Esophagus muscularis mucosa (tissue), 4 donors: Measurements from ENCODE around the gene TIE1. TPM values are rescaled to one million over a fixed set of nuclear protein-coding genes. Genes with fewer than 3 reads are reported as not detected.
A peak's percentile ranks its signal among the peaks of the same experiment; 100 is the strongest.

ENCODE experiments used
- DNase-seq: peaks from one replicate; pipeline ENCODE4 v3.0.0-alpha.2; 2017; ENCODE audit errors: extremely low spot score
- H3K27ac ChIP-seq, 4 donors: fragments of 200-600 bp; sonication (generic); replicated peaks in 1 of 4; 1 replicate in 3 of 4; 2 replicates in 1 of 4; pipeline ENCODE4 v1.5.1; 2016 to 2019; ENCODE audit warnings: mild to moderate bottlenecking in 1 of 4
- H3K27me3 ChIP-seq, 4 donors: fragments of 200-600 bp; sonication (generic); one replicate each; pipeline versions ENCODE4 v1.5.1 to v1.6.0; 2016 to 2019
- H3K36me3 ChIP-seq, 4 donors: fragments of 200-600 bp; sonication (generic); one replicate each; pipeline ENCODE4 v1.5.1; 2016 to 2019
- H3K4me1 ChIP-seq, 4 donors: fragments of 200-600 bp; sonication (generic); one replicate each; pipeline ENCODE4 v1.5.1; 2016 to 2019
- H3K4me3 ChIP-seq, 4 donors: fragments of 200-600 bp; sonication (generic); 1 replicate in 2 of 4; 2 replicates in 2 of 4; pipeline ENCODE4 v1.5.1; 2016 to 2019; ENCODE audit warnings: mild to moderate bottlenecking in 4 of 4, moderate library complexity in 1 of 4
- H3K9me3 ChIP-seq, 4 donors: fragments of 200-600 bp; sonication (generic); 1 replicate in 3 of 4; 2 replicates in 1 of 4; pipeline ENCODE4 v1.5.1; 2016 to 2019
- EP300 ChIP-seq: sonication (generic); formaldehyde crosslinking; IDR thresholded peaks from one replicate; pipeline ENCODE4 v1.6.1; 2017; ENCODE audit warnings: antibody characterized with exemption
- POLR2A ChIP-seq: fragments of 450-650 bp; IDR thresholded peaks from one replicate; pipeline ENCODE4 v1.6.1; 2017; ENCODE audit warnings: antibody characterized with exemption, moderate library complexity, mild to moderate bottlenecking, low read depth
- POLR2AphosphoS5 ChIP-seq, 2 donors: sonication (generic); formaldehyde crosslinking; IDR thresholded peaks; one replicate each; pipeline ENCODE4 v1.6.1; 2017; ENCODE audit warnings: antibody characterized with exemption in 2 of 2
- WGBS: methylation state at CpG from one replicate; pipeline ENCODE4 v1.1.5; 2018; 5-methylcytosine and 5-hydroxymethylcytosine counted together
- intact Hi-C: fragments of 100-400 bp; cut with DNase I; formaldehyde crosslinking; loops from one replicate; pipeline ENCODE4 v1.15.1; 2023
- total RNA-seq, 4 donors: library from RNA; depleted of rRNA; stranded (reverse); fragments of >200 nt; gene quantifications; one replicate each; pipeline versions ENCODE4 v1.1.0 to v1.2.1, GENCODE V29; 2016
- TF ChIP-seq, protein P1 (sequence below), 3 experiments: fragments of 200-600 bp in 2 of 3; fragments of 450-650 bp in 1 of 3; sonication (generic) in 2 of 3; IDR thresholded peaks; one replicate each; pipeline ENCODE4 v1.5.1; 2017 to 2019; ENCODE audit warnings: antibody characterized with exemption in 3 of 3, mild to moderate bottlenecking in 2 of 3, moderate library complexity in 1 of 3

Gene TIE1
- total RNA-seq, 4 donors from 2014 or later: 16.2 to 51.1 (median 32.6) TPM

DNA sequence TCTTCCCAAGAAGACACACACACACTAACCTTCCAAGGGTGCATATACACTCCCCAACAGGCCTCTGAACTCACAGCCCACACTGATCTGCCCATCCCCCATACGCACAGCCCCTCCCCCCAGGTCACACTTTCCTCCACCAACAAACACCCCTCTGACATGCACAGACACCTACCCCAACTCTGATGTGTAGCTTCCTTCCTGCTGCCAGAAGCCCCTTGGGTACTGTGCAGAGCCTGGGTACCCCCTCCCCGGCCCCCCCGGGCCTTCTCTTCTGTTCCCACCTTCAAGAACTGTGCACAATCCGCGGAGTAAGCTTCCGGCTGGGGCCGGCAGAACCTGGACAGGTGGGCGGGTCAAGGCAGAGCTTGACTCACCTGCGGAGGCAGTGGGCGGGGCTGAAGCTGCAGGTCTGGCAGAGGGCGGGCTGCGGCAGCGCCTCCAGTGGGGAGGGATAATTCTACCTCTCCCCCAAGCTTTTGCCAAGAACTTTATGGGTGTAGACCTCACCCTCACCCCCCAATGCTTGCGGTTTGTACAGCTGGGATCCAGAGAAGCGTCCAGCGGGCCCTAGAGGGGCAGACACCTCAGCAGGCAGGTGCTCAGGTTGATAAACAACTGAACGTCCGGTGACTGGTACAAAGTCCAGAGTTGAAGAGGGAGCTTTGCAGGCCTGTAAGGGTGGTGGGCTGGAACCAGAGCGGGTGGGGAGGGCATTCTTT is 15.4 kb upstream of the TIE1 start, which contains the start of gene C1orf210:
C1orf210 (minus strand) TSS at position 313 of the 722 bp plus-strand sequence. CDS start 2,311 bp downstream, outside the sequence.
- TF ChIP-seq POLR2AphosphoS5 (IDR thresholded peaks at IDR 0.05) (no peak), POLR2A (no peak), EP300 (no peak)
- TF ChIP-seq, protein P1, sequence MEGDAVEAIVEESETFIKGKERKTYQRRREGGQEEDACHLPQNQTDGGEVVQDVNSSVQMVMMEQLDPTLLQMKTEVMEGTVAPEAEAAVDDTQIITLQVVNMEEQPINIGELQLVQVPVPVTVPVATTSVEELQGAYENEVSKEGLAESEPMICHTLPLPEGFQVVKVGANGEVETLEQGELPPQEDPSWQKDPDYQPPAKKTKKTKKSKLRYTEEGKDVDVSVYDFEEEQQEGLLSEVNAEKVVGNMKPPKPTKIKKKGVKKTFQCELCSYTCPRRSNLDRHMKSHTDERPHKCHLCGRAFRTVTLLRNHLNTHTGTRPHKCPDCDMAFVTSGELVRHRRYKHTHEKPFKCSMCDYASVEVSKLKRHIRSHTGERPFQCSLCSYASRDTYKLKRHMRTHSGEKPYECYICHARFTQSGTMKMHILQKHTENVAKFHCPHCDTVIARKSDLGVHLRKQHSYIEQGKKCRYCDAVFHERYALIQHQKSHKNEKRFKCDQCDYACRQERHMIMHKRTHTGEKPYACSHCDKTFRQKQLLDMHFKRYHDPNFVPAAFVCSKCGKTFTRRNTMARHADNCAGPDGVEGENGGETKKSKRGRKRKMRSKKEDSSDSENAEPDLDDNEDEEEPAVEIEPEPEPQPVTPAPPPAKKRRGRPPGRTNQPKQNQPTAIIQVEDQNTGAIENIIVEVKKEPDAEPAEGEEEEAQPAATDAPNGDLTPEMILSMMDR (IDR thresholded peaks at IDR 0.05): no peak
- 54% methylated on average over 16 of the region's 19 CpGs for WGBS
- H3K27ac ChIP-seq: no peak within 1 kb of the TSS

DNA sequence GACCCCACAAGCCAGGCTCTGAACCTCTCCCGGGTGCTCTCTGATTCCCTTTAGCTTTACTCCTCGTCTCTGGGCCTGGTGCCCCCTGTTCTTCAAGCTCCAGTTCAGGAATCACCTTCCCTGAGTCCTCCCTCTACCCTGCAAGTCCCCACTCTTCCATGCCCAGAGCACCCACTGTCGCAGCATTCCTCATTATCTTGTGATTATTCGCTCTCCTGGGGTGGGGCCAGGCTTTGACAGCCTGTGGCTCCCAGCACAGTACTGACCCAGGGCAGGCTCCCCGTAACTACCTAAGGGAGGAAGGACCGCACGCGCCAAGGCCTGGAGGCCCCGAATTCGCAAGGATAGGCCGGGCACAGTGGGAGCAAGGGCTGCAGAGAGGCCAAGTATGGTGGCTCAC is 14.7 kb upstream of the TIE1 start:
- no peaks in the 10 kb centered on the region for H3K36me3 ChIP-seq
- no peaks in the 10 kb centered on the region for H3K4me1 ChIP-seq
- no peak for DNase-seq
- no peak overlapping the region for H3K4me3 ChIP-seq
- no peaks in the 10 kb centered on the region for H3K9me3 ChIP-seq
- intact Hi-C loops: no loop called here
- H3K27ac ChIP-seq: no peak overlapping the region
- 89% methylated on average over 10 of the region's 11 CpGs for WGBS
- no peak for TF ChIP-seq POLR2AphosphoS5 (IDR thresholded peaks at IDR 0.05)
- TF ChIP-seq EP300: no peak
- TF ChIP-seq POLR2A: no peak
- TF ChIP-seq, protein P1 (IDR thresholded peaks at IDR 0.05): no peak
- peaks cover 0 to 10% (median 0%) of the 10 kb centered on the region in 4 donors for H3K27me3 ChIP-seq

More for the DNA sequence above, 15.4 kb upstream of the TIE1 start, which contains the start of gene C1orf210:
- Histone ChIP-seq H3K36me3 (no peaks in the 10 kb centered on the region), H3K4me1 (no peaks in the 10 kb centered on the region), H3K4me3 (peak within 1 kb of the TSS in 1 of 4 donors; percentile 16), H3K27me3 (peaks cover 0 to 10% (median 0%) of the 10 kb centered on the region in 4 donors), H3K9me3 (no peaks in the 10 kb centered on the region)
- intact Hi-C loops: no loop called here
- no peak for DNase-seq

DNA sequence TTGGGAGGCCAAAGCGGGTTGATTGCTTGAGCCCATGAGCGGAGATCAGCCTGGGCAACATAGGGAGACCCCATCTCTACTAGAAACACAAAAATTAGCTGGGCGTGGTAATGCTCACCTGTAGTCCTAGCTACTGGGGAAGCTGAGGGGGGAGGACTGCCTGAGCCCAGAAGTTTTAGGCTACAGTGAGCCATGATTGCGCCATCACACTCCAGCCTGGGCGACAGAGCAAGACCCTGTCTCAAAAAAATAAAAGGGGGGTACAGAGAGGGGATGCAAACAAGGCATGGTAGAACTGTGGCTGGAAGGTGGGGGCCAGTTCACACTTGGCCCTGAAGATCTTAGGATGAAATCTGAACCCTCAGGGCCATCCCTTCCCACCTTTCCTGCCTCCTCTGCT is 14.2 kb upstream of the TIE1 start:
- Histone ChIP-seq H3K27me3 (peaks cover 0 to 10% (median 0%) of the 10 kb centered on the region in 4 donors), H3K4me3 (no peak overlapping the region), H3K27ac (no peak overlapping the region), H3K36me3 (no peaks in the 10 kb centered on the region), H3K4me1 (no peaks in the 10 kb centered on the region), H3K9me3 (no peaks in the 10 kb centered on the region)
- DNase-seq: no peak
- intact Hi-C loops: no loop called here
- TF ChIP-seq EP300: no peak
- WGBS: 91% methylated on average over 5 of the region's 5 CpGs

DNA sequence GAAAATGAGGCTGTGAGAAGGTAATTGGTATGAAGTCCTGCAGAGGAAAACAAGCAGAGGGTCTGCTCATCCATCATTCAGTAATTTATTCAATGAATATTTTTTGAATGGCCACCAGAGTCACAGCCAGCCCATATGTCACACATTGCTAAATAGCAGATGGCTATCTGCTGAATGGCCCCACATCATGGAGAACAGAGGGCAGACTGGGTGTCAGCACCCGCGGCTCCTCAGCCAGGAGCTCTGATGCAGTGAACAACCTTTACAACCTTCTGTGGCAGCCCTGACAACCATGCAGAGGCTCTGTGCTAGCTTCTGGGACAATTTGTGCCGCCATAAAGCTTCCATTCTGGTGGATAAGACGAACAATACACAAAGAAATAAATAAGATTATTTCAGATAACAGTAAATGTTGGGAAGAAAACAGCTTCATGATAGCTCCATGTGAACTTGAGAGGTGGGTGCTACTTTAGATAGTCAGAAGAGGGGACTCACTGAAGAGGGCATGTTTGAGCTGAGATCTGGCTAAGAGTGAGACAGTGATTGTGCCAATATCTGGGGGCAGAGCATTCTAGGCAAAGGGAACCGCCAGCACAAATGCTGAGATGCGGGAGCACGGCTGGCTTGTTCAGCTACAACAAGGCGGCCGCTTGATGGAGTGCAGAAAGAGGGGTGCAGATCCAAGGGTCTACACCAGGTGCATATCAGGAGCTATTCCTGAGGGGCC is 12.6 kb upstream of the TIE1 start:
- intact Hi-C loops: no loop called here
- no peak overlapping the region for H3K27ac ChIP-seq
- peaks cover 0 to under 1% (median 0%) of the 10 kb centered on the region in 4 donors for H3K4me1 ChIP-seq
- H3K36me3 ChIP-seq: no peaks in the 10 kb centered on the region
- H3K27me3 ChIP-seq: peaks cover 0 to 10% (median 0%) of the 10 kb centered on the region in 4 donors
- TF ChIP-seq, protein P1 (IDR thresholded peaks at IDR 0.05): no peak
- TF ChIP-seq POLR2AphosphoS5 (IDR thresholded peaks at IDR 0.05): no peak
- TF ChIP-seq POLR2A: no peak
- no peak for TF ChIP-seq EP300
- DNase-seq: no peak
- WGBS: 89% methylated on average over 8 of the region's 9 CpGs
- no peaks in the 10 kb centered on the region for H3K9me3 ChIP-seq
- no peak overlapping the region for H3K4me3 ChIP-seq
